Stimulated activated CD4-positive, alpha-beta T cell treated with anti-CD3 and anti-CD28 coated beads, Interleukin-2, amount 100 ng/mL, for 24 hours (primary cell): ENCODE measurements around the gene GRAMD1A.
"Not testable (repeated sequence)": the region's sequence is repeated elsewhere in the genome, so short reads cannot be mapped to it uniquely, and the experiment has no call there.

ENCODE experiments used
- DNase-seq, 2 donors: peaks; one replicate each; pipeline ENCODE4 v3.0.0-alpha.2; 2020

GRAMD1A gene

DNA sequence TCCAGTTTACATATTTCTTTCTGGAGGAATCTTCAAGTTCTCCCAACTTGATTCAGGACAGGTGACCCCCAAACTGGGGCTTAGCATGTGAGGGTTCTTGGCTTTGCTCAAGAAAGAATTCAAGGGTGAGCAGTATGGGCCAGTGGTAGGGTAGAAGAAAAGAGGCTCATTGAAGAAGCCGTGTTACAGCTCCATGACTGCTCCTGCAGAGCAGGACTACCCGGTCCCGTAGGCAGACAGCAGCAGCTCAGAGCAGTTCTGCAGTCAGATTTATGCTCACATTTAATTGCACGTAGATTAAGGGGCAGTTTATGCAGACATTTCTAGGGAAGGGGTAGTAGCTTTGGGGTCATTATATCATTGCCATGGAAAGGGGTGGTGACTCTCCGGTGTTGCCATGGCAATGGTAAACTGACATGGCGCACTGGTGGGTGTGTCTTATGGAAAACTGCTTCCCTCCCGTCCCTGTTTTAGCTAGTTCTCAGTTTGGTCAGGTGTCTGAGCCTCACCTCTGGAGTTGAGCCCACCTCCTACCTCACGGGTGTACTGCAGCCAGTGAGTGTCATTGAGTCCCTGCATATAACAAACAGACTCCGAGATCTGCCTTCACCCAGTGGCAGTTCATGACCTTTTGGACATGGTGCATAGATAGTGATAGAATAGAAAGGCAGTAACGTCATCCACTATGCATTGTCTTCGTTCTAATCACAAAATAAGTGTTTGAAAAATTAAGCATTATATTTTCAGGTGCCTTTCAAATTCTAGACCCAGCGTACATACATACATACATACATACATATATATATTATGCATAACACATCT lies 20.1 kb upstream of the GRAMD1A start:
- DNase-seq, result no peak

DNA sequence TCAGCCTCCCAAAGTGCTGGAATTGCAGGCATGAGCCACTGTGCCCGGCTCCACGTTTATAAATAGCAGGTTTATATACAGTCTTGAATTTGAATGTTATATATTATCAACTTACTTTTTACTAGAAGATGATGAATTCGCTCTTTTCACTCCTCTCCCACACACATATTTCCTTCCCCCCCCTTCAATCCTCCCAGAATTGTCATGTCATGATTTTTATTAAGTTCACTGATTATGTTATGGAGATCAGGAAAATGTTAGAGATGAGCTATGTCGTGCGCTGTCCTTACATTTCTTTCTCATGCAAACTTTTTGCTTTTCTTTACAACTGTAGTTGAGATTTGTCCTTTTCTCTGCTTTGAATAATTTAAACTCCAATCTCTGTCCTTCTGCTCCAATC lies 17.8 kb upstream of the GRAMD1A start:
- no peak for DNase-seq

DNA sequence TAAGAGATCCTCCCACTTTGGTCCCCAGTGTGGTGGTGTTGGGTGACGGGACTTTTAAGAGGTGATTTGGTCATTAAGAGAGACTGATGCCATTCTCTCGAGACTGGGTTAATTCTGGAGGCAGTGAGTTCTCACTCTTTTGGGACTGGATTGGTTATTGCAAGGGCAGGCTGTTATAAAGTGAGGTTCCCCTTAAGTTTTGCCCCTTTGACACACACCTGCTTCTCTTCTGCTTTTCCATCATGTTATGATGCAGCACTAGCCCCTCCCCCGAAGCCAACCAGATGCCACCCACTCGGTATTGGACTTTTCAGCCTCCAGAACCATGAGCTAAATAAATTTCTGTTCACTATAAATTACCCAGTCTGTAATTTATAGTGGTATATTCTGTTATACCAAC lies 16.3 kb upstream of the GRAMD1A start:
- DNase-seq, result no peak

DNA sequence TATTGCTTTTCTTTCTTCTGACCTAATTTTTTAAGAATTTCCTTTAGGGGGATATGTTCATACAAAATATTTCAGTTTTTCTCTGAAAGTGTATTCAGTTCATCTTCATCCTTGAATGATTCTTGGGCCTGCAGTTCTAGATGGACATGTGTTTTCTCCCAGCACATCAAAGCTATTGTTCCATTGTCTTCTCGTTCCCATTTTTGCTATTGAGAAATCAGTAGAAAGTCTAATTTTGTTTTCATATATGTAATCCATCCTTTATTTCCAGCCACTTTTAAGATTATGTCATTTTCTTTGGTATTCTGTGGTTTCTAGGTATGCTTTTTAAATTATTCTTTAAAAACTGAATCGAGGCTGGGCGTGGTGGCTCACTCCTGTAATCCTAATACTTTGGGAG lies 15.8 kb upstream of the GRAMD1A start:
- DNase-seq, result no peak

DNA sequence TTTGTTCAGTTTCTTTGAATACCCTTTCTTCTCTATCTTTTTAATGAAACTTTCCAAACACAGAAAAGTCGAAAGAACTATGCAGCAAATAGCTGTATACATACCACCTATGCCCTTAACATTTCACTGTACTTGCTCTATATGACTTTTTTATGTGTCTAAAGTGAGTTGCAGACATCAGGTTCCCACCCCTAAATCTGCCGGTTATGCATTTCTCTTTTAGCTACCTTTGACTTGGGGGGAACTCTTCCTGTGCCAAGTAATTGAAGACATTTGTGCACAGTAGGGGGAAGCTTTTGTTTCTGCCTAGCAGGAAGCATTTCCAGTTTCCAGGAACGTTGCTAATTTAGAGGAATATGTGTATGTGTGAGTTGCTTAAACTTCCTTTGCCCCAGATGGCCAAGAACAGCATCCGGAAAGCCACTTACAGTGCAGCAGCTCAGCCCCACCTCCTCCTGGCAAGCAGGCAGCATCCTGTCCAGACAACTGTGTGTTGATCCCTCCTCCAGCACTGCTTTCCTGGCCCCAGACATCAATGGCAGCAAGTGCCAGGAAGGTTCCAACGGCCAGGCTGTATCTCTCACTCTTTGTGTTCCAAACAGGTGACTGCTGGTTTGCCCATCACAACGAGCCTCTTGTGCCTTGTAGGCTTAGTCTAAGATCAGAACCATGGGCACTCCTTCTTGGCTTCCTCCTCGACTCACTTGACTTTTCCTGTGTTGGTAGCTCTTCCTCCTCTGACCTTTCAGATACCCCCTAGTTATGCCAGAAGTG lies 14.7 kb upstream of the GRAMD1A start:
- DNase-seq, result no peak

DNA sequence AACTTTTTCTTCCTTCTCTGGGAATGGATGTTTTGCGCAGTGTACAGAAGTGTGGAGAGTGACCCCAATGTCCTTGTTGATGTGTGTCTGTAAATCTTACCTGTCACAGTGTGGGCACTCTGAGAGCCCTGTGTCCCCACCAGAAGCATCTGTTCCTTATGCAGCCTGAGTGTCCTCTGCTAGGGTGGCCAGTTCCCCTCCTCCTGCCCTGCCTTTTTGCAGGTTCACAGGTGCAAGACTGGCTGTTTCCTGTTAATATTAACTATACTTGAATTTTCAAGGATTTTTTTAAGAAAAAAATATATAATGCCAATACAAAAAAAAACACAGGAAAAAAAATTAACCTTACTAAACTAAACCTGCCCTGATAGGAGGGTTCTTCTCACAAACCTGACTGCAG lies 12.0 kb upstream of the GRAMD1A start:
- DNase-seq, result no peak

DNA sequence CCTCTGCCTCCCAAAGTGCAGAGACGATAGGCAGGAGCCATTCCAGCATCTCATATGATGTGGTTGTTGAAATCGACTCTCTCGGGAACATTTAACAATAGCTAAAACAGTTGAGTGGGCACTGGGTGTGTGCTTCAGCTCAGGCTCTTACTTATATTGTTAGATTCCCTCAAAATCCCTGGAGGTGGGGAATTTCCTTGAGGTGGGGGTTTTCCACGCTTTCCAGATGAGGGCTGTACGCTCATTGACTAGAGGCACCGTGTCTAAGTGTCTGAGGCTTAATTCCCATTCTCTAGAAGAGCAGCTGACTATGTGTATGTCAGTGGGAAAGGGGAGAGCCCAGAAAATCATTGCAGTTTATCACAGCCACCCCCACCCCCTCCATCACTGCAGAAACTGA lies 10.8 kb upstream of the GRAMD1A start:
- DNase-seq, result no peak

DNA sequence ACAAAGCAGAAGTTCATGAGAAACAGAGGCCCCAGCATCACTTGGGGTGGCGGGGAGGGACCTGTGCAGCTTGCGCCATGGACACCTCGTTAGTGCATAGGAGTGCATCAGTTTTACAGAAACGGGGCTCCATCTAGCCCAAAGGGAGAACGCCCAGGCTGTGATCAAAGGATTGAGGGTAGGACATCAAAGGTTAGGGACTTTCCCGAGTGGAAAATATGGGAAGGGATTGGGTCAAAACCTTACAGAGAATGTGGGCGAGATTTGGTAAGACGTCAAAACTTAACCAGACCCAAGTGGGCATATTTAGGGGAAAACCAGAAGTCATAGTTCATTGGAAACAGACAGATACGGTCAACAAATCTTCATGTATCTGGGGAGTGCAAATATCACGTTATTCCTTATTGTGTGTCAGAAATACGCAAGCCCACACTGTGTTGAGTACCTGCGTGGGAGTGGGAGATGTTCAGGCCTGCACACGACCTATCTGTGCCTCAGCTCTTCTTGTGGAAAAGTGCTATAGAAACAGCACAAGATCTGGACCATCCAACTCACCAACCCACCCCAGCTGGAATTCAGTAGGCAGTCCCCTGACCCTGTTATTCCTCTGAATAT lies 9.4 kb upstream of the GRAMD1A start:
- peak; percentile 51 to 66 for DNase-seq

DNA sequence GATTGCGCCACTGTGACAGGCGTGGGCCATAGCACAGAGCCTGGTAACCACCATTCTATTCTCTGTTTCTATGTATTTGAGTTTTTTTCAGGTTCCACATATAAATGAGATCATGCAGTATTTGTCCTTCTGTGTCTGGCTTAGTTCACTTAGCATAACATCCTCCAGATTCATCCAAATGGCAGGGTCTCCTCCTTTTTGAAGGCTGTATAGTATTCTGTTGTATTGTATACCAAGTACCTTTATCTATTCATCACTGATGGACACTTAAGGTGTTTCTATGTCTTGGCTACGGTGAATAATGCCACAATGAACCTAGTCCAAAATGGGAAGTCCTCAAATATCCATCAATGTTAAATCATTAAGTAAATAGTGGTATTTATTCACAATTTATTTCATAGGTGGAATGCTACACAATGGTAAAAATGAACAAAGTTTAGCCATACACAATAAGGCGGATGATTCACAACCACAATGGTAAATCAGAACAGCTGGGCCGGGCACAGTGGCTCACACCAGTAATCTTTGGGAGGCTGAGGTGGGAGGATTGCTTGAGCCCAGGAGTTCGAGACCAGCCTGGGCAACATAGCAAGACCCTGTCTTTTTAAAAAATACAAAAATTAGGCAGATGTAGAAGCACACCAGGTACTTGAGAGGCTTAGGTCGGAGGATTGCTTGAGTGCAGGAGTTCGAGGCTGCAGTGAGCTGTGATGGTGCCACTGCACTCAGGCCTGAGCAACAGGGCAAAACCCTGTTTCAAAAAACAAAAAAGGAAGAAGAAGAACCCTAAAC lies 8.4 kb upstream of the GRAMD1A start:
- no peak for DNase-seq

DNA sequence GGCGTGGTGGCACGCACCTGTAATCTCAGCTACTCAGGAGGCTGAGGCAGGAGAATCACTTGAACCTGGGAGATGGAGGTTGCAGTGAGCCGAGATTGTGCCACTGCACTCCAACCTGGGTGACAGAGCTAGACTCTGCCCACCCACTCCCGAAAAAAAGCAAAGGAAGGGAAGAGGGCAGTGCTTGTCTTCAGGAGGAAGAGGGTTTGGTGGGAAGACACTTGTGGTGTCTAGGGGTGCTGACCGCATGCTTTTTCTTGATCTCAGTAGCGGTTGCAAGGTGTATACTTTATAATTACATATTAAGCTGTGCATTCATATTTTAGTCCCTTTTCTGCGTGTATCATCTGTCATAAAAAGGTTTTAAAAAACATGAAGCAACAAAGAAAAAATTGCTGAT lies 7.5 kb upstream of the GRAMD1A start:
- DNase-seq, result not testable (repeated sequence)

DNA sequence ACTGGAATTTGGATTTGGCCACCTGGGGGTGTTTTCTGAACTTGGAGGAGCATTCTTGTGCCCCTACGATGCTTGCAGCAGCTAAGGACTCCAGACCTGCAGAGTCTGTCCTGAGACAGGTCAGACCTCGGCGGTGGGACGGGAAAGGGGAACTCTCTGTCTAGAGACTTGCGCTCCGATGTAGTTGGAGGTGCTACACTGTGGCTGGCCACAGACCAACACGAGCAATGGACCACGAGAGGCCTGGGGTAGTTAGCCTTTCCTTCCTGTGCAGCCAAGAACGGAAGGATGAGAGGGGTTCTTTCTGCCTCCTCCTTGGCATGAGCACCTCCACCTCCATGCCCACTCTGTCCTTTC lies 5.9 kb upstream of the GRAMD1A start:
- no peak for DNase-seq

DNA sequence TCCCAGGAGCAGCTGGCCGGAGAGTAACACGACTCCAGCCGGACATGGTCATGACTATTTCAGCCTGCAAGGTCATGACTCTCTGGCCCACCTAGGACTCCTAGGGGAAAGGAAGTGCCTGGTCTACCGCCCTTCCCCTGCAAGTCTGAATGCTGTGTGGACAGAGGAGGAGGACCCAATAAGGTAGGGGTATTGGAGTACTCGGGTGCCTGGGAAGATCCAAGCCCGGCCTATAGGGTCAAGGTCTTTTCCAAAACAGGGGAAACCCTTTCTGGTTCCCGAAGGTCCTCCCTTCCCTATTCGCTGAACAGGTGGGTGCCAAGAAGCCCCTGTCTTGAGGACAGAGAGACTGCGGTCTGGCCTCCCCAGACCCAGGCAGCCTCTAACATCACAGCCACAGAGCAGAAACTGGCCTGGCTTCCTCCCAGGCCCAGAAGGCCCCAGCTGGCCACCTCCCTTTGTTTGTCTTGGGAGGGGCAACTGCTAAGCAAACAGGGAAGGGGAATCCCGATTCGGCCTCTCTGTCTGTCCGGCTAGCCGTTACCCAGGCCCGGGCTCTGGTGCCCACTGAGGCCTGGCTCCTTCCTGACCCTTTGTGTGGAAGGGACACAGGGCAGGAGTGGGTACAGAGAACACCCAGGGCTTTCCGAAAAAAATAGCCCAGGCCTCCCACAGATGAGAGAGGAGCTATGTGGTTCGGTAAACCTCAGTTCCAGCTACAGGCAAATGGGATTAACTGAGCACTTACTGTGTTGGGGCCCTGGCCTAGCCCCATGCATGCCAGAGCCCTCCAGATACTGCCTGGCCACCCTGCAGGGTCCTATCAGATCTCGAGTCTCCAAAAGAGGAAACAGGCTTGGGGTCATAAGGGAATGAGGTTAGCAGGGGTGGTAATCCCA lies 5.2 kb upstream of the GRAMD1A start:
- no peak for DNase-seq

DNA sequence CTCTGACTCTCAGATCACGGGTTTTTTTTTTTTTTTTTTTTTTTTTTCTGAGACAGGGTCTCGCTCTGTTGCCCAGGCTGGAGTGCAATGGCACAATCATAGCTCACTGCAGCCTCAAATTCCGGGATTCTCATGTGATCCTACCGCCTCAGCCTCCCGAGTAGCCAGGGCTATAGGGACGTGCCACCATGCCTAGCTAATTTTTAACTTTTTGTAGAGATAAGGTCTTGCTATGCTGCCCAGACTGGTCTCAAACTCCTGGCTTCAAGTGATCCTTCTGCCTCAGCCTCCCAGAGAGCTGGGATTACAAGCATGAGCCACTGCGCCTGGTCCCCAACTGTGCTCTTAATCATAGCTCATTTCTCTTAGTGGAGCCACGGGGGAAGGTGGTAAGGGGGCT lies 4.6 kb upstream of the GRAMD1A start:
- DNase-seq, result no peak

DNA sequence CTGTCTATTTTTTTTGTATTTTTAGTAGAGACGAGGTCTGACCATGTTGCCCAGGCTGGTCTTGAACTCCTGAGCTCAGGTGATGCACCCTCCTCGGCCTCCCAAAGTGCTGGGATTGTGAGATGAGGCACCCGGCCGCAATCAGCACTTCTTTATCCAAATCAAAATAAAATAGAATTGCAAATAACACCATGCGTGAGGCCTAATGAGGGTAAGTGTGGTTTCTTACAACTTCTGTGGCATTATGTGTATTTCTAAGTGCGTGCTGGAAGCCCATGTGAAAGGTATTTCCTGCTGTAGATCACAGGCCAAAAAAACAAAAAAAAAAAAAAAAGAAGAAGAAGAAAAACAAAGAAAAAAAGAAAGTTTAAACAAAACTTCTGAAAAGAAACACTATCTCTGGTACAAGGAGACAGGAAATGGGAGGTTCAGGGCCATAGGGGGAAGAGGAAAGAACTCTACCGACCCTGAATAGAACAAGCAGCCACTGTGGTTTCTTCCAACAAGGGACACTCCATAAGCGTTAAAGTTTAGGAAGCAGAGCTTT lies 3.0 kb upstream of the GRAMD1A start:
- no peak for DNase-seq

DNA sequence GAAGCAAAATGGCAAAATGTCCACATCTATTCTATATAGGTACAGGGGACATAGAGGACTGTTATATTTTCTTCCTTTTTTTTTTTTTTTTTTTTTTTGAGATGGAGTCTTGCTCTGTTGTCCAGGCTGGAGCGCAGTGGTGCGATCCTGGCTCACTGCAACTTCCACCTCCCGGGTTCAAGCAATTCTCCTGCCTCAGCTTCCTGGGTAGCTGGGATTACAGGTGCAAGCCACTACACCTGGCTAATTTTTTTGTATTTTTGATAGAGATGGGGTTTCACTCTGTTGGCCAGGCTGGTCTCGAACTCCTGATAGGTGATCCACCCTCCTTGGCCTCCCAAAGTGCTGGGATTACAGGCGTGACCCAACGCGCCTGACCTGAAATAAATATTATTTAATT lies 1.9 kb upstream of the GRAMD1A start:
- not testable (repeated sequence) for DNase-seq

DNA sequence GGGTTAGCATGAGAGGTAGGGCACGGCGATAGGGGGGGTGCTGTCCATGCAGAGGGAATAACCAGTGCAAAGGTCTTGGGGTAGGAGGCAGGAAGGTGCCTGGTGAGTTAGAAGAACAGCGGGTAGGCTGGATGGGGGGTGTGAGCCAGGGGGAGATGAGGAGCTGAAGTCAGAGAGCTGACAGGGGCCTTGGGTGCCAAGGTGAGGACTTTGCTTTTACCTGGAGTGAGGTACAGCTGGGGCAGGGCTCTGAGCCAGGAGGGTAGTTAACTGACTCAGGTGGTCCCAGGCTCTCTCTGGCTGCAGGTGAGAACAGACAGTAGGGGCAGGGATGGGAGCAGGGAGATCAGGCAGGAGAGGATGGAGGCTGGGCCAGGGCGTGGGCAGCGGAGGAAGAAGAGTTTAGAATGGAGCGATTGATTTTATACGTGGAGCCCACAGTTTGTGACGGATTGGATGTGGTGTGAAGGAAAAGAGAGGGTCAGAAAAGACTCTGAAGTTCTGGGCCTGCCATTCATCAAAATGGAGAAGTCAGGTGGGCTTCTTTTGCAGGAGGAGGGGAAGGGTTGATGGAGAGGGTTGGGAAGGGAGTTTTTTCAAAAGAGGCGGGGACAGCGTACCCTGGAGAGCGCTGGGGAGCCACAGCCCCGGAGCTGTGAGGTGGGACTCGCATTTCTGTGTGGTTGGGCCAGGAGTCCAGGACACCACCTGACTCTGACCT lies 1.2 kb upstream of the GRAMD1A start:
- no peak for DNase-seq

DNA sequence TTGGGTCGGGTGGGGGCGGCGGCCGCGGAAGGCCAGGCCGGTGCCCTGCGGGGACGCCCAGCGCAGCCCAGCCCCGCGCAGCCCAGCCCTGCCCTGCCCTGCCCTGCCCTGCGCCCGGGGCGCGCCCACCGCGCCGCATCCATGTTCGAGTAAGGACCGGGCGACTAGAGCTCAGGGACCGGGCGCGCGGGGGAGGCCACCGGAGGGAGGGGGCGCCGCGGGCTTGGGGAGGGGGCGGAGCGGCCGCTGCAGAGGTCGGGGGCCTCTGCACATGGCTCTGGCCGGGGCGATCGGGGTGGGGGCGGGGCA lies 169 bp downstream of the GRAMD1A start:
- DNase-seq, result no peak

DNA sequence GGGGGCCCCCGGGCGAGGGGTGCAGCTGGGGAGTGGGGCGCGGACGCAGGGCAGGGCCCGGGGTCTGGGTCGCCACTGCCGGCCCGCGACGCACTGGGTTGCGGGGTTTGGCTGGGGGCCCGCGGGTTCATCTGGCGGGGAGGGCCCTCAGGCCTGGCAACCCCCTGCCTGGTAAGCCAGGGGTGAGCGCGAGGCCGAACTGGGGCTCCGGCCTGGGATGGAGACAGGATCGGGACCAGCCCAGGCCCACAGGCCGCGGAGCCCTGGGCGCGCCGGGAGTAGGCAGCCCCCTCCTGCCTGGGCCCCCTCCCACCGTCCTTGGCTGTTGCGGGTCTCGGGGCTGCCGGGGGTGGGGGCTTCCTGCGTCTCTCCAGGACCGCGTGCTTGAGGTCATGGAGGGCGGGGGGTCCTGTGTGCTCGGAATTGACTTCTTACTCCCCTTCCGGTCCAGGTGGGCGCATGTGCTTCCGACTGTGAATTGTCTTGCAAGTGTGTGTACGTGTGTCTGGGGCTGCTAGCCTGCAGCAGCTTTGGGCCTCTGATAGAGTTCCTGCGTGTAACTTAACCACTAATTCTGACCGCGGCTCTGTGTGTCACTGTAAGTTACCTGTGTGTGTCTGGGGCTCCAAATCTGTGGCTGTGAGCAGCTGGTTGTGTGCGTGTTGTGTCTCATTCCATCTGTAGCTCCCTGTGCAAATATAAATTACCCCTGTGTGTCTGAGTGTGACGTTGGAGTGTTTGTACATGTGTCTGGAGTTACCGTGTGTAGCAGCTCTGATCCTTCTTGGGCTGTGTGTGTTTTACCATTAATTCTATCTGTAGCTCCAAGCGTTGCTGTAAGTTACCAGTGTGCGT lies 751 bp downstream of the GRAMD1A start:
- peak; percentile 66 to 72 for DNase-seq

DNA sequence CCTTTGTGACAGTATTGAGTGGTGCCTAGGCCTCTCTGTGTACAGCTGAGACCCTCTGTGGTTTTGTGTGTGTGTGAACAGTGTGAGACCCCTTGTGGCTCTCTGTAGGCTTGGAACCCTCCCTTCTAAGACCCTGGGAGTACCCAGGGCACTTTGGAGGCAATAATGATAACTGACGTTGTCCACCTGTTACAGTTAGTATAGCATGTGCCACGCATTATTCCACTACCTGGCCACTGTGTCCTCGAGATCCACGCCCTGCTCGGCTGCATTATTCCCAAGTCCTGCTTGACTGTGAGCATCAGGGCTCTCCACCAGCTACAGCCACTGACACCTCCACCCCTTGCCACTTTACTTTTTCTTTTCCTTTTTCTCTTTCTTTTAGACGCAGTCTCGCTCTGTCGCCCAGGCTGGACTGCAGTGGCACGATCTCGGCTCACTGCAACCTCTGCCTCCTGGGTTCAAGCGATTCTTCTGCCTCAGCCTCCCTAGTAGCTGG lies 2.0 kb downstream of the GRAMD1A start:
- DNase-seq, result no peak
